HG03520 (cell line): ENCODE data around the gene SNAI1.
"Not testable (repeated sequence)": the region's sequence is repeated elsewhere in the genome, so short reads cannot be mapped to it uniquely, and the experiment has no call there.

Source experiments
- ATAC-seq: cut with Tn5 transposase; IDR thresholded peaks from one replicate; pipeline ENCODE4 v1.9.1; 2021; ENCODE audit warnings: mild to moderate bottlenecking, moderate library complexity; ENCODE audit not compliant: unreplicated experiment

SNAI1 gene

DNA sequence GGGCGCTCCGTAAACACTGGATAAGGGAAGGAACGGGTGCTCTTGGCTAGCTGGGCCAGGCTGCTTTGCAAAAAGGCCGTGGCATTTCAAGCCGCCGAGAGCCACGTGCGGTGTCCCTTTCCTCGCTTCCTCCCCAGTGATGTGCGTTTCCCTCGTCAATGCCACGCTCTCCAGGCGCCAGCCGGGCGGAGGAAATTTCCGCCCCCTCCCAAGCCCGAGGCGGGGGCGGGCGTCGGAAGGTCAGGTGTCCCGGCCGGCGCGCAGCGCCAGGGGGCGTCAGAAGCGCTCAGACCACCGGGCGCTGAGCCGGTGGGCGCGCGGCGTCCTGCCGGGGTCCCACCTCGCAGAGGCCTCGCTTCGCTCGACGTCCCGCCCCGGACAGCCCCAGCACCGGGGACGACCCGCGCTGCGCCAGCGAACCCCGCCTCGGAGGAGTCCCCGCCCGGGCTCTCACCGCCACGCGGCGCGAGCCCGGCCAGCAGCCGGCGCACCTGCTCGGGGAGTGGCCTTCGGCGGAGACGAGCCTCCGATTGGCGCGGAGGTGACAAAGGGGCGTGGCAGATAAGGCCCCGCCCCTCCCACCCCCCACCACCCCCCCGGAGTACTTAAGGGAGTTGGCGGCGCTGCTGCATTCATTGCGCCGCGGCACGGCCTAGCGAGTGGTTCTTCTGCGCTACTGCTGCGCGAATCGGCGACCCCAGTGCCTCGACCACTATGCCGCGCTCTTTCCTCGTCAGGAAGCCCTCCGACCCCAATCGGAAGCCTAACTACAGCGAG is at the start of gene SNAI1:
SNAI1 (plus strand) TSS at position 635 of the 777 bp plus-strand sequence; CDS start at position 715, 80 bp downstream.
- peak; percentile 78 for ATAC-seq

DNA sequence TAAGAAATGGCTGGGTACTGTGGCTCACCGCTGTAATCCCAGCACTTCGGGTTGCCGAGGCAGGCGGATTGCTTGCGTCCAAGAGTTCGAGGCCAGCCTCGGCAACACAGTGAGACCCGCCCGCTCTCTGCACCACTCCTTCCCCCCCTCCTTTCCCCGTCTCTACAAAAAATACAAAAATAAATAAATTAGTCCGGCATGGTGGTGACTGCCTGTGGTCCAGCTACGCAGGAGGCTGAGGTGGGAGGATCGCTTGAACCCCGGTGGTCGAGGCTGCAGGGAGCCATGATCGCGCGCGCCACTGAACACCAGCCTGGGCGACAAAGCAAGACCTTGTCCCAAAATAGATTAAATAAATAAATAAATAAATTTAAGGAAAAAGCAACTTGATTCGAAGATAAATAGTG is 47.0 kb upstream of the SNAI1 start:
- no peak for ATAC-seq

DNA sequence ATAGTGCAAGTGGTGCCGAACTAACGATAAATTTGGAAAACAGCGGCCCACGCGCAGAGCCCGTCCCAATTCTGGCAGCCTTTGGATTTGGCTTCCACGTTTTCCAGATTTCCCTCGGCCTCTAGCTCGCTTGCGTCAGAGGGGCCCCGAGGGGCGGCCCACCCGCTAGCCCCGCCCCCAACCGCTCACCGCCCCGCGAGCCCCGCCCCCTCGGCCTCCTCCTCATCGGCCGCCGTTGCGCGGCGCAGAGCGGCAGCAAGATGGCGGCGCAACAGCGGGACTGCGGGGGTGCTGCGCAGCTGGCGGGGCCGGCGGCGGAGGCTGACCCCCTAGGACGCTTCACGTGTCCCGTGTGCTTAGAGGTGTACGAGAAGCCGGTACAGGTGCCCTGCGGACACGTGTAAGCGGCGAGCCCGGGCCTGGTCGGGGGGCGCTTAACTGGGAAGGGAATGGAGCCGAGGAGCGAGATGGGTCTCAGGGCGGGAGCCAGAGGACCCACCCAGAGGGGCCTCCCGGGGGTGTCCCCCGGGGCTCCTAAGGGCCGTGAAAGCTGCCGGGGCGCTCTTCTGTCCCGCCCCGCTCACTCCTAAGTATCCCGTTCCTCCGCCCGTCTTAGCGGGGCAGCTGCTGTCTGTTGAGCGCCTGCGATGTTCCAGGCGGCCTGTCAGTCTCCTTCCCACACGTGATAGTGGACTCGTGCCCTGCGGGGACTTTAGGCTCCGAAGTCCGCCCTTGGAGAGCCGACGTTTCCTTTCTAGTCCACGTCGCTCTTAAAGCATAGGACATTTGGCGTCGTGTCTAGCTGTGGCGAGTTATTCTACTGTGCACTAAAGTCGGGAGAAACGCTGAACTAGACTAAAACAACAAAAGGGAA is 46.4 kb upstream of the SNAI1 start, which contains the start of gene RNF114:
RNF114 (plus strand) TSS at position 245 of the 874 bp plus-strand sequence; CDS start at position 261, 16 bp downstream.
- ATAC-seq = no peak

DNA sequence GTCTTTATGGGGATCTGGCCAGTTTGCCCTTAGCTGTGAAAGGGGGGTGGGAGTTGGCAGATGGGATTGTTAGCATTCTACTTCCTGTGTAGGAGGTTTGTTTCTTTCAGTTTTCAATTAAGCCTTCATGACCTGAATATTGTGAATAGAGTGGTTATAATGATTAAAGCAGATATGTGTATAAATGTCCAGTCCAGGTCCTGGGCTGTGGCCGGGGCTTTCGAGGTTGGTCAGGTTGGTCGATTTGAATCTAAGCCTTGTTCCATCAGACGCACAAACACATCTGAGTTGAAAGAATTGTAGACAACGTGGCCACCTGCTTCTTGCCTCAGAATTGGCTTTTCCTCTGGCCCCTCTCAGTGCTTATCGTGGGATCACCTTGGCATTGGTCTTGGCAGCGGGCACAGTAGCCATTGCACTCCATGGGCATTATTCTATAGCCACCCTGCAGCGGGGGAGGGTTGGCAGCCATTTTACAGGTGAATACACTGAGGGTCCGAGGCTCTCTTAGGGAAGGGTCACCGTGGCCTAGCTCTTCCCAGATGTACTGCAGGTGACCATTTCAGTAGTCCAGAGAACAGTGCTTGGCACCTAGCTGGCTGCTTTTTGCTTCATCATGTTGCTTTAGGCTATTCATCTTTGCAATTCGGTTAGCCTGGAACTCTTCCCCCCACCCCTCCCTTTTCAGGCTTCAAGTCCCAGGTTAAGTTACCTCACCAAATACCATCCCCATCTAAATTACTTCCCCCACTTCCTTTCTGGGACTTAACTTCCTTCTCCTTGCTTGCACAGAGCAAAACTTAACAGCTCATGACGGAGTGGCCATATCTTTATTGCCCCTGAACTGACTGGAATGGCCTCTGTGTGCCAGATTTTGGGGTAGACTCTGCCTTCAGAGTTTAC is 45.5 kb upstream of the SNAI1 start:
- ATAC-seq = no peak

DNA sequence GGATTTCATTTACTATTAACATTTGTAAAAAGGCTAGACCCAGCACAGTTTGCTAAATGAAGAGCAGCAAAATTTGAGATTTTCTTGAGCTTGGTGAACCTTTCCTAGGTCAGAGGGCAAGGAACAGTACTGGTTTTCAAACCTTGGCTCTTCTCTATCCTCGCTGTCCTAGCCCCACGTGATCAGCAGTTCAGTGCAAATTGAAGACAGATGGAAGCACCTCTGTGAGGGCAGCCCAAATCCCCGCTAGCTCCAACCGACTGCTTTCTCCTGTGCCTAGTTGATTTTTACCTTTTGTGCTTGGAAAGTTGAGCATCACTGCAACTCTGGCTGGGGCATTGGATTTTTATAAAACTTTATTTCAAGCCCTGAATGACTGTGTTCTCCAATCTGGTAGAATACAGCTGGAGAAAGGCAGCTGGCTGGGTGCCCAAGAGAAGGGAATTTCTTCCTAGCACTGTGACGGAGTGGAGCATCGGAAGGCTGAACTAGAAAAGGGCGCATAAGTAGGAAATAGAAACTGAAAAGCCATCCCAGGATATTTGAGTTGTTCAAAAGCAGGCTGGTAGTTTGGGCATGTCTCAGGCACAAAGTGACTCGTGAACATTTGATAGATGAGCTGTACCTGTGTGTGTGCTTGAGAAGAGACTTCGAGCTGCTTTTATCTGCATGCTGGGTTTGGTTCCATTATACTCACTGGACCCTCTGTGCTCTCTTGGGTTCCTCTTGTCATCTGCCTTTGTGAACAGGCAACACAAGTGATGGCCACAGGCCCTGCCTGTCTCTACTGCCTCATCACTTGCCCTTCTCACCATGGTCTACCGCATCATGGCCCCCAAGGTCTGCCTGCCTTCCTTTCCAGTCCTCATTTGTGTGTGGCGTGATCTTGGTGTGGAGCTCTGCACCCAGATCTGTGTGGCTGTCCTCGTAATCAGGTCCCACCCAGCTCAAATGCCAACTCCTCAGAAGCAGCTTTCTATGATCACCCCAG is 44.3 kb upstream of the SNAI1 start:
- ATAC-seq = no peak

DNA sequence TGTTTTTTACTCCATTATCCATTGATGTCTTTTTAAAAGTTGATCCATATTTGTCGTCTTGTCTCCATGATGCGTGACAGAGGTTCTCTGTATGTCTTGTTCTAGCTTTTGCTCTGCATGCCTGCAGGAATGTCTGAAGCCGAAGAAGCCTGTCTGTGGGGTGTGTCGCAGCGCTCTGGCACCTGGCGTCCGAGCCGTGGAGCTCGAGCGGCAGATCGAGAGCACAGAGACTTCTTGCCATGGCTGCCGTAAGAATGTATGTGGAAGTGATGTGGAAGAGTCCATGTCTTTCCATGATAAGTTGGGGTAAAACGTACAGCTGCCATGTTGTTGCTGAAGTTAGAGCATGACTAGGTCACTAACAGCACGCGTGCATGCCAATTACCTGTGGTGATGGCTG is 41.3 kb upstream of the SNAI1 start:
- no peak for ATAC-seq

DNA sequence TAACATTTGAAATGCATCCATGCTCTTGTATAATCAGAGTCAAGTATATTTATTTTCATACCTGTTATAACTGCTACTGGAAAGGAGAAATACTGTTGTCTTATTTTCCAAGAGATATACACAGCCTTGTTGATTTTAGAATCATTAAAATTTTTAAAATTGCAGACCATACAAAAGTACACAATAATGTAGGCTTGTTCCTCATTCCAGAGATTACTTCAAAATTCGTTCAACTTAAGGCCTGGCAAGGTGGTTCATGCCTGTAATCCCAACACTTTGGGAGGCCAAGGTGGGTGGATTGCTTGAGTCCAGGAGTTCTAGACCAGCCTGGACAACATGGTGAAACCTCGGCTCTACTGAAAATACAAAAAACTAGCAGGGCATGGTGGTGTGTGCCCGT is 40.5 kb upstream of the SNAI1 start:
- no peak for ATAC-seq

DNA sequence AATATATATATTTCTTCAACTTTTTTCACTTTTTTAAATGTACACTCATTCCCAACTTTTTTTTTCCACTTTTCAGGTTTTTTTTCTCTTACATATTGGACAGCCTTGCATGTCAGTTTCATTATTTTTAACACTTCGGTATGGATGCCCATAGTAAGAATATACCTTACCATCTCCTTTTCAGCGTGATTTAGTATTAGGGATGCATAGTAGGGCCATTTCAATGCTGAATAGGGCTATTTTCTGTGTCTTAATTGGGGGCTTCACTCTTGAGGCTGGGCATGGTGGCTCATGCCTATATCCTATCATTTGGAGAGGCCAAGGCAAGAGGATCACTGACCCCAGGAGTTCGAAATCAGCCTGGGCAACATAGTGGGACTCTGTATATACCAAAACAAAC is 39.8 kb upstream of the SNAI1 start:
- no peak for ATAC-seq

DNA sequence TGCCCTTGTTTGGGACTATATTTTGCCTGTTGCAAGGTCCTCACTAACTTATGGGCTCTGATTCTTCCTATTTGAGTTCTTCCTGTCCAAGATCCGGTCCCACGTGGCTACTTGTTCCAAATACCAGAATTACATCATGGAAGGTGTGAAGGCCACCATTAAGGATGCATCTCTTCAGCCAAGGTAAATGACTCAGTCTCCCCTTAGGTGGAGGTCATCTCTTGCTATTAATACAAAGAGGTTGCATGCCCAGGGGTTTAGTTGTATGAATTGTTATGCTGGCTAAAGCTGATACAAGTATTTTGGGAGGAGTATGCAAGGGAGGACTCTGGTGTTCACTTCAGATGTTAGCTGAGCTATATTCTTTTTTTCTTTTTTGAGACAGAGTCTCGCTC is 37.5 kb upstream of the SNAI1 start:
- no peak for ATAC-seq

DNA sequence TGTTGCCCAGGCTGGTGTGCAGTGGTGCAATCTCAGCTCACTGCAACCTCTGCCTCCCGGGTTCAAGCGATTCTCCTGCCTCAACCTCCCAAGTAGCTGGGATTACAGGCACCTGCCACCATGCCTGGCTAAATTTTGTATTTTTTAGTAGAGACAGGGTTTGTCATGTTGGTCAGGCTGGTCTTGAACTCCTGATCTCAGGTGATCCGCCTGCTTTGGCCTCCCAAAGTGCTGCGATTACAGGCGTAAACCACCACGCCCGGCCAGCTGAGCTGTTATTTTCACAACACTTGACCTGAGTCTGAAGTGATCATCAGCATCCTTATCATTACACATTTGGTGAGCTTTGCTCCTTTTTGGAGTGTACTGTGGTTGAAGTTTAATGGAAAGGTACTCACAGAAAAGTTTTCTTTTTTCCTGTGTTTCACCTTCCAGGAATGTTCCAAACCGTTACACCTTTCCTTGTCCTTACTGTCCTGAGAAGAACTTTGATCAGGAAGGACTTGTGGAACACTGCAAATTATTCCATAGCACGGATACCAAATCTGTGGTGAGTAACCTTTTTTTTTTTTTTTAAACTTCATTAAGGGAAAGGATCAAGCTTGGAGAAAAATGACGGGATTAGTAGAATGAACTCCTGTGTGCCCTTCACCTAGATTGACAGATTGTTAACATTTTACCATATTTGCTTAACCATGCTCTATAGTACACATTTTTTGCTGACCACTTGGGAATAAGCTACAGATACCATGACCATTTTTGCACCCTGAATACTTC is 36.9 kb upstream of the SNAI1 start:
- ATAC-seq = no peak

DNA sequence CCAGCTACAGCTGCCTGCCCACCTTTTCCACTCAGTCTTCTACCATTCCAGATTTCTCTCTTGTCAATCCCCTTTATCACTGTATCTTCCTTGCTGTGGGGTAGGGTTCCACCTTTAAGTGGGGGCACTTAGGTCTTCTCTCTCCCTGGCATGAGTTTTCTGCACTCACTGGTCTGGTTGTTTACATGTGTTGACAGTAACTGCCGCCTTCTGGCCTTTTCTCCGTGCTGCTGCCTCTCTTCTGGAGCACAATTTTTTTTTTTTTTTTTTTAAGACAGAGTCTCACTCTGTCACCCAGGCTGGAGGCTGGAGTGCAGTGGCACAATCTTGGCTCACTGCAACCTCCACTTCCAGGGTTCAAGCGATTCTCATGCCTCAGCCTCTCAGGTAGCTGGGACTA is 34.6 kb upstream of the SNAI1 start:
- no peak for ATAC-seq

DNA sequence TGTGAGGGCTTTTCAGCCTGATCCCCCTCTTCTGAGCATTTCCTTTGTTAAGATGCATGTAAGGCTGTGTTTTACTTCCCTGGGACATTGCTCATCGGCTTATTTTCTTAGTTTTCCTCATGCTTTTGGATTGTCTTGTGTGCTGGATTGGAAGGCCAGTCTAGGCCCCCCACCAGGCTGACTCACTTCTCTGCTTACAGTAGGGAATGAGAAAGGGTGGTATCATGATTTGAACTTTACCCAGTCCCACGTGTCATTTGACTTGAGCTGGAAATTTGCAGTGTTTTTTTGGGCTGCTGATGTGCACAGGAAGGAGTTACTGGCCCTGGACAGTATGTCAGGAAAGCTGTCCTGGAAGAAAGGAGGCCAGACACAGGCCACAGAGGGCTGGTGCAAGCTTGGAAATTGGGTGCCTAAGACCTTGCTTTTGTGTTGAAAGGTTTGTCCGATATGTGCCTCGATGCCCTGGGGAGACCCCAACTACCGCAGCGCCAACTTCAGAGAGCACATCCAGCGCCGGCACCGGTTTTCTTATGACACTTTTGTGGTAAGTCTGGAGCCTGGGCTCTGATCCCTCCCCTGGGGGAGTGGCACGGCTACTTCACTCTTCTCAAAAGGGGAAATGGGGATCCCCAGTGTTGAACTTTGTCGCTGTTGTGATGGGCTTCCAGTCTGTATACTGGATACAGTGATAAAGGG is 33.8 kb upstream of the SNAI1 start:
- no peak for ATAC-seq

DNA sequence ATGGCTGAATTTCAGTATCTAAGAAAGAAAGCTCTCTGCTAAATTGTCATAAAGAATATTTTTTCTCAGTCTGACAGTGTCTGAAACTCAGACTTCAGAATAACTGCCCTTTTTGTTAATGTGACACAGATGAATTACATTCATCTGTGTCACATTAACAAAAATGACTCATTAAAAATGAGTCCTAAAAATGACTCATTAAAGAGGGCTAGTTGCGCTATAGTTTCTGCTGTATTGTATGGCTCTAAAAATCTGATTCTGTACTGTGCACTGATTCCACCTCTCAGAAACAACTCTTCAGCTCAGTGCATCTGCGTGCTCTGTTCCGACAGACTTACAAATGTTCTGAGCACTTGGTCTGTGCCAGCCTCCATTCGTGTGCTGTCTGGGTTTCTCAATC is 31.6 kb upstream of the SNAI1 start:
- ATAC-seq = no peak

DNA sequence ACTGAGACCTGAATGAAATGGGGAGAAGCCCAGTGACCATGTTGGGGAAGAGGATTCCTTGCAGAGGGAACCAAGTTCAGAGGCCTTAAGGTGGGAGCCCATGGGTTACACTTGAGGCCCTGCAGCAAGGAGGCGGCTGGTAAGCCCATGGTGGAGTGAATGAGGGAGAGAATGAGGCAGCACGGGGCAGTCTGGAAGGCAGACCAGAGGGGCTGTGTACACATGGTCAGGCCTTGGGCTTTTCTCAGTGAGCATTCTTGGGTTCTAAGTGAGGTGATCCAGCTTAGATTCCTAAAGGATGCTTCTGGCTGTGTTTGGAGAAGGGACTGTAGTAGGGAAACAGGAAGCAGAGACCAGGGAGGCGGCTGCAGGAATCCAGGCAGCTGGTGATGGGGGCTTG is 27.6 kb upstream of the SNAI1 start:
- ATAC-seq = no peak

DNA sequence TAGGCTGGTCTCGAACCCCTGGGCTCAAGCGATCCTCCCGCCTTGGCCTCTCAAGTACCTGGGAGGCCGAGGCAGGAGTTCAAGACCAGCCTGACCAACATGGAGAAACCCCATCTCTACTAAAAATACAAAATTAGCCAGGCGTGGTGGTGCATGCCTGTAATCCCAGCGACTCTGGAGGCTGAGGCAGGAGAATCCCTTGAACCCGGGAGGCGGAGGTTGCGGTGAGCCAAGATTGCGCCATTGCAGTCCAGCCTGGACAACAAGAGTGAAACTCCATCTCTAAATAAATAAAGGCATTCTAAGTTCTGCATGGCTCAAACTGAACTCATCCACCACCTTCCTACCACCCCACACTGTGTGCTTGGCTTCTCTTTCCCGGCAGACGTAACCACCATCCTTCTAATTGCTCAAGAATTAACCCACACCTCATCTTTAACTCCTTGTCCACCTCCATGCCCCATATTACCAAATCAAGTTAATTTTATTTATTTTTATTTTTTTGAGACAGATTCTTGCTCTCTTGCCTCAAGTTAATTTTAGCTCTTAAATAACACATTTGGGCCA is 26.9 kb upstream of the SNAI1 start:
- ATAC-seq = not testable (repeated sequence)

DNA sequence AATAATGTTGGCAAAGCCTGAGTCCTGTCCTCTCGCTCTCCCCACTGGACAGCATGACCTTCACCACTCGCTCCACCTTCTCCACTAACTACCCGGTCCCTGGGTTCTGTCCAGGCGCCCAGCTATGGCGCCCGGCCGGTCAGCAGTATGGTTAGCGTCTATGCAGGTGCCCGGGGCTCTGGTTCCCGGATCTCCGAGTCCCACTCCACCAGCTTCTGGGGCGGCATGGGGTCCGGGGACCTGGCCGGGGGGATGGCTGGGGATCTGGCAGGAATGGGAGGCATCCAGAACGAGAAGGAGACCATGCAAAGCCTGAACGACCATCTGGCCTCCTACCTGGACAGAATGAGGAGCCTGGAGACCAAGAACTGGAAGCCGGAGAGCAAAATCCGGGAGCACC is 26.1 kb upstream of the SNAI1 start:
- ATAC-seq = no peak

DNA sequence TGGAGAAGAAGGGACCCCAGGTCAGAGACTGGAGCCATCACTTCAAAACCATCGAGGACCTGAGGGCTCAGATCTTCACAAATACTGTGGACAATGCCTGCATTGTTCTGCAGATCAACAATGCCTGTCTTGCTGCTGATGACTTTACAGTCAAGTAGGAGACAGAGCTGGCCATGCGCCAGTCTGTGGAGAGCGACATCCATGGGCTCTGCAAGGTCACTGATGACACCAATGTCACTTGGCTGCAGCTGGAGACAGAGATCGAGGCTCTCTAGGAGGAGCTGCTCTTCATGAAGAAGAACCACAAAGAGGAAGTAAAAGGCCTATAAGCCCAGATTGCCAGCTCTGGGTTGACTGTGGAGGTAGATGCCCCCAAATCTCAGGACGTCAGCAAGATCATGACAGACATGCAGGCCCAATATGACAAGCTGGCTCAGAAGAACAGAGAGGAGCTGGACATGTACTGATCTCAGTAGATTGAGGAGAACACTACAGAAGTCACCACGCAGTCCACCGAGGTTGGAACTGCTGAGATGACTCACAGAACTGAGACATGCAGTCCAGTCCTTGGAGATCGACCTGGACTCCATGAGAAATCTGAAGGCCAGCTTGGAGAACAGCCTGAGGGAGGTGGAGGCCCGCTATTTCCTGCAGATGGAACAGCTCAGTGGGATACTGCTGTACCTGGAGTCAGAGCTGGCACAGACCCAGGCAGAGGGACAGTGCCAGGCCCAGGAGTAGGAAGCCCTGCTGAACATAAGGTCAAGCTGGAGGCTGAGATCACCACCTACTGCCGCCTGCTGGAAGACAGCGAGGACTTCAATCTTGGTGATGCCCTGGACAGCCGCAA is 25.5 kb upstream of the SNAI1 start:
- ATAC-seq = not testable (repeated sequence)
